Mesendoderm (in vitro differentiated cells): ENCODE results near the gene AKR1C1.
"Not testable (repeated sequence)": the region's sequence is repeated elsewhere in the genome, so short reads cannot be mapped to it uniquely, and the experiment has no call there.

Experiments used
- DNase-seq: peaks from one replicate; pipeline ENCODE4 v3.0.0; 2013
- H2AK5ac ChIP-seq: 2 replicates; pipeline ENCODE4 v1.6.1; 2013; ENCODE audit warnings: low read length, inconsistent platforms
- H2BK120ac ChIP-seq: 2 replicates; pipeline ENCODE4 v1.6.1; 2013; ENCODE audit warnings: low read depth, mild to moderate bottlenecking, low read length, moderate library complexity, mixed read lengths
- H2BK15ac ChIP-seq: replicated peaks from 2 replicates; pipeline ENCODE4 v1.6.1; 2013; ENCODE audit warnings: low read depth, mild to moderate bottlenecking, moderate library complexity
- H2BK5ac ChIP-seq: 2 replicates; pipeline ENCODE4 v1.6.1; 2013; ENCODE audit warnings: low read length, inconsistent platforms
- H3K18ac ChIP-seq: 2 replicates; pipeline ENCODE4 v1.6.1; 2013; ENCODE audit warnings: mild to moderate bottlenecking, low read length, mixed read lengths
- H3K23ac ChIP-seq: one replicate; pipeline ENCODE4 v1.6.1; 2013; ENCODE audit warnings: low read length
- H3K27ac ChIP-seq: 2 replicates; pipeline ENCODE4 v1.5.1; 2013; ENCODE audit warnings: low read depth, mild to moderate bottlenecking, inconsistent platforms, low read length, moderate library complexity
- H3K27me3 ChIP-seq: 2 replicates; pipeline ENCODE4 v1.6.1; 2013; ENCODE audit warnings: low read length, control low read depth, mild to moderate bottlenecking, inconsistent platforms; ENCODE audit not compliant: insufficient read depth, poor library complexity
- H3K36me3 ChIP-seq: 2 replicates; pipeline ENCODE4 v1.6.1; 2013; ENCODE audit warnings: low read length, inconsistent platforms; ENCODE audit not compliant: control insufficient read depth, insufficient read depth
- H3K4ac ChIP-seq: one replicate; pipeline ENCODE4 v1.6.1; 2013; ENCODE audit warnings: low read depth, mild to moderate bottlenecking, low read length, moderate library complexity
- H3K4me1 ChIP-seq: 2 replicates; pipeline ENCODE4 v1.6.1; 2013; ENCODE audit warnings: low read depth, low read length, inconsistent platforms; ENCODE audit not compliant: control insufficient read depth
- H3K4me2 ChIP-seq: 2 replicates; pipeline ENCODE4 v1.6.1; 2013; ENCODE audit warnings: low read length
- H3K4me3 ChIP-seq: 2 replicates; pipeline ENCODE4 v1.5.1; 2013; ENCODE audit warnings: mild to moderate bottlenecking, low read length
- H3K56ac ChIP-seq: one replicate; pipeline ENCODE4 v1.6.1; 2013; ENCODE audit warnings: low read length
- H3K79me1 ChIP-seq: 2 replicates; pipeline ENCODE4 v1.6.1; 2013; ENCODE audit warnings: low read length, inconsistent platforms
- H3K79me2 ChIP-seq: 2 replicates; pipeline ENCODE4 v1.6.1; 2013; ENCODE audit warnings: mild to moderate bottlenecking, low read length; ENCODE audit not compliant: control insufficient read depth, insufficient read depth
- H3K9ac ChIP-seq: 2 replicates; pipeline ENCODE4 v1.6.1; 2013; ENCODE audit warnings: low read length, inconsistent platforms
- H4K5ac ChIP-seq: one replicate; pipeline ENCODE4 v1.6.1; 2013; ENCODE audit warnings: low read length
- H4K8ac ChIP-seq: one replicate; pipeline ENCODE4 v1.6.1; 2013; ENCODE audit warnings: low read depth, mild to moderate bottlenecking, control low read depth, low read length, moderate library complexity
- WGBS: extraction: QIAGEN DNeasy Blood & Tissue Kit; methylation state at CpG from one replicate; pipeline ENCODE4 v1.1.7; 2013; ENCODE audit warnings: low lambda C conversion rate, missing lambda C conversion rate; ENCODE audit not compliant: insufficient coverage; ENCODE audit errors: extremely low coverage; 5-methylcytosine and 5-hydroxymethylcytosine counted together

Gene AKR1C1

DNA sequence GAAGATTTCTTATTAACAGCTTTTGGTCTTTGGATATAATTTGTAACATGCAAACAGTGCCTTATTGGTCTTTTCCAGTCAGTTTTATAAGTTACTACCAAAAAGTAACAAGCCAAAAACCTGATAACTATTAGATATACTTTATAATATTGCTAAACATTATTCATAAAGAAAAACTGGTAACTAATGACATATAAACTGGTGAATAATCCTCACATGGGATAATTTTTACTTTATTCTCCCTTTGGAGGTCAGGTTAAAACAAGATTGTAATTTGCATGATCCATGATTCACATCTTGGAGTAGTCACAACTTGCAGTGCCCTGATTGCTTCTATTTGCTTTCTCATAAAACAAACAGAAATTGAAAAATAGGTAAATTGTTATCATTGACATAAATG is 41.3 kb downstream of the AKR1C1 start:
- not testable (repeated sequence) for H3K27ac ChIP-seq, H2BK15ac ChIP-seq, DNase-seq, H3K56ac ChIP-seq, H3K27me3 ChIP-seq, H3K36me3 ChIP-seq, H3K4me3 ChIP-seq, H3K4me1 ChIP-seq, H3K18ac ChIP-seq, H3K4me2 ChIP-seq, H3K79me1 ChIP-seq, H3K9ac ChIP-seq, H3K79me2 ChIP-seq, H3K23ac ChIP-seq, H2BK5ac ChIP-seq, H4K8ac ChIP-seq, H2AK5ac ChIP-seq, H3K4ac ChIP-seq, H4K5ac ChIP-seq, H2BK120ac ChIP-seq

- H3K9ac ChIP-seq, H2BK15ac ChIP-seq, DNase-seq, H3K56ac ChIP-seq, H4K5ac ChIP-seq, H3K27me3 ChIP-seq, H3K36me3 ChIP-seq, H3K79me1 ChIP-seq, H2BK120ac ChIP-seq, H3K23ac ChIP-seq, H3K4me3 ChIP-seq, H3K27ac ChIP-seq, H2BK5ac ChIP-seq, H3K79me2 ChIP-seq, H3K18ac ChIP-seq, H2AK5ac ChIP-seq, H3K4me1 ChIP-seq, H3K4ac ChIP-seq, H3K4me2 ChIP-seq, H4K8ac ChIP-seq: not testable (repeated sequence)
- no CpG with 5 or more reads among the region's 4 CpGs for WGBS
Measured at GRCh38 chr10:5008857-5009548, 45.8 kb downstream of the AKR1C1 start.

DNA sequence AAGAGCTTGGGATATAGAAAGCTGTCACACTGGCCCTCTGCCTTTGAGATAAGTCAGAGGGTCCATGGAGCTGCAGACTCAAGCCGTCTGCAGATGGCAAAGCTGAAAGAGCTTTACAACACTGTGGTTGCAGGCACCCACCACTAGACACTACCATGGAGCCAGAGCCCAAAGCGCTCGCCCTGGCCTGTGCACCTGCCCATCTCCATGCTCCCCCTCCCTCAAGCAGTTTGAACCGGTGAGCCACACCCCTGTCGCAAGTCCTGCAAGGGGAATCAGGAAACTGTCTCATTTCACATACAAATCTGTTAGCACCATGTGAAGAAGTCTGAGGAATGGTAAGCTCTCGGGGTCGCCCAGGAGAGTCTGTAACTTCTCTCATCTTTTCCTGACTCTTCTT is 46.8 kb downstream of the AKR1C1 start:
- not testable (repeated sequence) for H3K79me1 ChIP-seq, H2BK5ac ChIP-seq, H3K56ac ChIP-seq, H3K23ac ChIP-seq, H3K9ac ChIP-seq, DNase-seq, H3K4ac ChIP-seq, H3K79me2 ChIP-seq, H3K27me3 ChIP-seq, H3K27ac ChIP-seq, H4K8ac ChIP-seq, H3K4me2 ChIP-seq, H2AK5ac ChIP-seq, H2BK15ac ChIP-seq, H2BK120ac ChIP-seq, H3K4me1 ChIP-seq, H3K36me3 ChIP-seq, H3K18ac ChIP-seq, H3K4me3 ChIP-seq, H4K5ac ChIP-seq
- WGBS, result no CpG with 5 or more reads among the region's 7 CpGs

GRCh38 chr10:5011392-5011791 is 48.2 kb downstream of the AKR1C1 start:
- not testable (repeated sequence) for H3K36me3 ChIP-seq, H2BK120ac ChIP-seq, H4K5ac ChIP-seq, H3K23ac ChIP-seq, H3K4me1 ChIP-seq, H3K56ac ChIP-seq, H3K27ac ChIP-seq, H4K8ac ChIP-seq, H3K79me2 ChIP-seq, H2BK5ac ChIP-seq, H2AK5ac ChIP-seq, H3K79me1 ChIP-seq, H3K4me2 ChIP-seq, H3K18ac ChIP-seq, H2BK15ac ChIP-seq, H3K4me3 ChIP-seq, H3K4ac ChIP-seq, DNase-seq, H3K27me3 ChIP-seq, H3K9ac ChIP-seq
- WGBS, result no CpG with 5 or more reads among the region's 2 CpGs

DNA sequence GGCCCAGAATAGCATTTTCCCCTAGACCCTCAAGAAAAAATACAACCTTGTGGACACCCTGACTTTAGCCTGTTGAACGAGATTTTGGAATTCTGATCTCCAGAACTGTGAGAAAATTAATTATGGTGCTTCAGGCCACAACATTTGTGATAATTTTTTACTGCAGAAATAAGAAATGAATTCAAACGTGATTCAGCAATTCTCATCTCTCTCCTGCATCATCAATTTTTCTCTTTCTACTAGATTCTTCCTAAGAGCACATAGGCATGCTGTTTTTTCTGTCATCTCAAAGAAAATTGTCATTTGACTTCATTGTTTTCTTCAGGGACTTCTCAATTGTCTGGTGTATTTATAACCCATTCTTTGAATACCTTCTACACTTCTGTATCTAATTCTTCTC is 49.4 kb downstream of the AKR1C1 start:
- no CpG with 5 or more reads among the region's 2 CpGs for whole genome bisulfite sequencing
- Histone ChIP-seq H3K23ac (no peak overlapping the region), H2BK120ac (no peak overlapping the region), H3K27ac (no peak overlapping the region), H3K79me1 (no peaks in the 10 kb centered on the region), H3K4ac (no peak overlapping the region), H4K5ac (no peak overlapping the region), H3K4me3 (no peak overlapping the region), H3K36me3 (no peaks in the 10 kb centered on the region), H3K4me1 (no peaks in the 10 kb centered on the region), H3K4me2 (no peak overlapping the region), H2BK15ac (no peak overlapping the region), H3K27me3 (no peaks in the 10 kb centered on the region), H2BK5ac (no peak overlapping the region), H3K79me2 (no peaks in the 10 kb centered on the region), H4K8ac (no peak overlapping the region), H3K56ac (no peak overlapping the region), H3K9ac (no peak overlapping the region), H3K18ac (no peak overlapping the region), H2AK5ac (no peak overlapping the region)
- DNase-seq, result no peak

- H3K27me3 ChIP-seq, result no peaks in the 10 kb centered on the region
- no CpG with 5 or more reads among the region's 1 CpG for WGBS
- no peak overlapping the region for H2BK5ac ChIP-seq
- H3K36me3 ChIP-seq, result no peaks in the 10 kb centered on the region
- H3K4me1 ChIP-seq, result no peaks in the 10 kb centered on the region
- H4K5ac ChIP-seq, result no peak overlapping the region
- no peak for DNase-seq
- H3K18ac ChIP-seq, result no peak overlapping the region
- no peak overlapping the region for H2BK120ac ChIP-seq
- no peak overlapping the region for H2BK15ac ChIP-seq
- no peak overlapping the region for H3K56ac ChIP-seq
- H3K23ac ChIP-seq, result no peak overlapping the region
- H3K79me1 ChIP-seq, result no peaks in the 10 kb centered on the region
- H3K27ac ChIP-seq, result no peak overlapping the region
- H4K8ac ChIP-seq, result no peak overlapping the region
- no peak overlapping the region for H3K9ac ChIP-seq
- no peak overlapping the region for H3K4ac ChIP-seq
- H3K4me3 ChIP-seq, result no peak overlapping the region
- H3K79me2 ChIP-seq, result no peaks in the 10 kb centered on the region
- H3K4me2 ChIP-seq, result no peak overlapping the region
- no peak overlapping the region for H2AK5ac ChIP-seq
Measured at GRCh38 chr10:5013385-5013784, 50.2 kb downstream of the AKR1C1 start.
